GM18909 (cell line): ENCODE measurements around the gene RUNX1.
"Not testable (repeated sequence)": the region's sequence is repeated elsewhere in the genome, so short reads cannot be mapped to it uniquely, and the experiment has no call there.

Source experiments
- ATAC-seq: cut with Tn5 transposase; IDR thresholded peaks from one replicate; pipeline ENCODE4 v1.9.1; 2021; ENCODE audit warnings: mild to moderate bottlenecking; ENCODE audit not compliant: unreplicated experiment, poor library complexity

Gene RUNX1

DNA sequence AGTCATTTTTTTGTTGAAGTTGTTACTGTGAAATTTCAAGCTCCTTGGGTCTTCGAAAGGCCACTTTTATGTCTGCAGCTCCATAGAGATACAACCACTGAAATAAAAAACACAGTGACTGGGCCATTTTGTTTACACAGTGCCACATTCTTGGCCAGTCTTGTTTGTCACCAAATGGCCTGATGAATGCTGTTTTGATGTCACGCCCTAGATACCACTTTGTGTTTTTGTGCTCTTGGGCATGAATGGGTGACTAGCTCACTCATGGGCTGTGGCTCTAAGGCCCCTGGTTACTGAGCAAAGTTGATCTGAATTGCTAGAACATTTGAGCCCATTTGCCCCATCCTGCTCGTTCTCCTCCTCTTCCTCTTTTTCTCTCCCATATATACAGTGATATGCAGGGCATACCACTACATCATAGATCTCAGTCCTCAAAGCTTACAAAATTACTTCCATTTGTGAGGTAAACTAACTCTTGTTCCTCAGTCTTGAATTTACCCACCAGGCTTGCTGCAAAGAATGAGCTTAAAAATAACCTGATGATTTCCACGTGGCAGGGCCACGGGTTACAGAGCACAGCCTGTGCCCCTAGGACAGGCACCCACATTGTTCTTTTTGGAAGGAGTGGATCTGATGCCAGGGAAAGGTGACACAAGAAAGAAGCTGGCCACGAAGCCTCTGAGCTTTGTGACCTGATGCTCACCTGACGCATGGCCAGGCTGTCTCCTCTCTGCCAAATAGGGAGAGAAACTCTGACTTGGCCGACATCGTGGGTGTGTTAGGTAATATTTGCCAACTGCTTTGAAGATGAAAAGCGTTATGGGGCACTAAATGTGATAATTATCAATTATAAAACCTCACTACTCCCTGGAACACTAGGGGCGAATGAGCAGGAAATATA lies 92.4 kb downstream of the RUNX1 start:
- ATAC-seq: no peak

DNA sequence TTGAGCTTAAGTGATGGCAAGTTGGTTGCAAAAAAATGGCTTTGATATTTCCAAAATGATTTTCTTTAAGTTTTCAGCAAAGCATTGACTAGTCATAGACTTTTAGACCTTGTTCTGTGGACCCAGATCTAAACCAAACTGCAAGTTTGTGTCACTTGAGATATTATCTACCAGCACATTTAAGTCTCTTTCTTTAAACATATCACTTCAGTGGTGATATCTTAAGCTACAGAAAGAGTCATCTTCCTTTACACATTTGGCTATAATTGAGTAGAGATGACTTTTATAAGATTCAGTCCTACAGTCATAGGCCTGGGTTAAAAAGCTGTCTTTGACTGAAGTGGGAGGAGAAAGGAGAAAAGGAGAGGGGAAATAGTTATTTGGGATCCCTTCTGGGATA lies 95.2 kb downstream of the RUNX1 start:
- no peak for ATAC-seq

DNA sequence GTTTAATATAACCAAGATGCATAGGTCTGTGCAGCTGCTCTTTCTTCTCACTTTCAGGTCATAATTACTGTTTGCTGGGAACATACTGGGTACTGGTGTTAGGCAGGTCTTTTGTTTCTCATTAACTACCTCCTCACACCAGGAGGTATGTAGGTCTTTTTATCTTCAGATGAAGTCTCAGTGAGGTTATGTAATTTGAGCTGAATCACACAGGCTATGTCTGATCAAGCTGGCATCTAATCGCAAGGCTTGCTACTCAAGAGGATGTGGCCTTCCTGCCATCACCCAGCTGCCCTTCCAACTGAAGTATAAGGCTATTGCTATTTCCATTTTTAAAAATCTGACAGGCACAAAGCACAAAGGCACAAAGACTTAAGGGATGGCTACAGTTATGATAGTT lies 96.4 kb downstream of the RUNX1 start:
- ATAC-seq: no peak

DNA sequence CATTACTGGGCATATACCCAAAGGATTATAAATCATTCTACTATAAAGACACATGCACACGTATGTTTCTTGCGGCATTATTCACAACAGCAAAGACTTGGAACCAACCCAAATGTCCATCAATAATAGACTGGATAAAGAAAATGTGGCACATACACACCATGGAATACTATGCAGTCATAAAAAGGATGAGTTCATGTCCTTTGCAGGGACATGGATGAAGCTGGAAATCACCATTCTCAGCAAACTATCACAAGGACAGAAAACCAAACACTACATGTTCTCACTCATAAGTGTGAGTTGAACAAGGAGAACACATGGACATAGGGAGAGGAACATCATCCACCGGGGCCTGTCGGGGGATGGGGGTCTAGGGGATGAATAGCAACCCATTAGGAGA lies 97.2 kb downstream of the RUNX1 start:
- ATAC-seq: not testable (repeated sequence)

DNA sequence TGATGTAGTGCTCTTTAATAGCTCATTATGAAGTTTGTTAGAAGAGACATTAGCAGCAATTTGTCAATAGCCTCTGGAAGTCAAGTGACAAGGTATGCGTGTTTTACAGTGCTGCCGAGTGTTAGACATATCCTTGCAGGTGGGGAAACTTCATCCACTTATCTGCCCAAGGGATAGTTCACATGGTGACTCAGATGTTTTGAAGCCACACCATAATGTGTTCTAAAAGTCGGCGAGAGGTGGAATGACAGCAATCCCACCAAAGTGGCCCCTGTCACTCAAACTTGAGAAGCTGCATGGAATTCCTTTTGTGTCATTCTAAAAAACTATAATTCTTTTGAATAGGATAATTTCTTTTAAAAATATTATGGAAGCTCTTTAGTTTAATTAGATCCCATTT lies 98.1 kb downstream of the RUNX1 start:
- ATAC-seq: no peak

DNA sequence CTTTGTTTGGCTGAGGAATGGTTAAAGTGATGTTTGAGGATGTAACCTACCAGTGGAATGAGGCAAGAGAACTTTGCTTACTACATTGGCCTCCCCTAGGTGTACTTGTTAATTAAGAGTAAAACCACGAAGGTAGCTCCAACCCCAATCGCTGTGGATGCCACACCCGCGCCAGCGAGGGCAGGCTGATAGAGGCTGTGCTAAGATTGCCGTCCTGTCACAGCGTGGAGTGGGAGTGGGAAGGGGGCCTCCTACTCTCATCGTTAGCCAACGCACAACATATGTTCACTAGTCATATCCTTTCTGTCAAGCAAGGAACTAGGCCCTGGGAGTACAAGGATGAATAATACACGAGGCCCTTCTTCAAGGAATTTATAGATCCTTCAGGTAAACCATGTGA lies 99.6 kb downstream of the RUNX1 start:
- no peak for ATAC-seq

DNA sequence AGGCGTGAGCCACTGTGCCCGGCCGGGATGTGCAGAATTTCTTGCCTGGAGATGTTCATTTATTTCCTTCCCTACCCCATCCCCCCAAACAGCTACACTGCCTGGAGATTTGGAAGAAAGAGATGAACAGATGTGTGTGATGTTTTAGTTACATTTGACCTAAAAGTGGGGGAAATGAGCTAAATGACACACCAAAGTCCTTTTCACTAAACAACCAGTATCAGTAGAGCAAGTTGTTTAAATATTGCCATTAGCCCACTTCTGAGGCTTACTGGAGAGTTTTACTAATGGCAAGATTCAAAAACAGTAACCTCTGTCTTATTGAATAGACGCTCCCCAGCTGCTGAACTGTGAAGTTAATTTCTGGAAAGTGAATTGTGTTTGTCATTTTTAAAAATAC lies 100.1 kb downstream of the RUNX1 start:
- ATAC-seq: no peak

DNA sequence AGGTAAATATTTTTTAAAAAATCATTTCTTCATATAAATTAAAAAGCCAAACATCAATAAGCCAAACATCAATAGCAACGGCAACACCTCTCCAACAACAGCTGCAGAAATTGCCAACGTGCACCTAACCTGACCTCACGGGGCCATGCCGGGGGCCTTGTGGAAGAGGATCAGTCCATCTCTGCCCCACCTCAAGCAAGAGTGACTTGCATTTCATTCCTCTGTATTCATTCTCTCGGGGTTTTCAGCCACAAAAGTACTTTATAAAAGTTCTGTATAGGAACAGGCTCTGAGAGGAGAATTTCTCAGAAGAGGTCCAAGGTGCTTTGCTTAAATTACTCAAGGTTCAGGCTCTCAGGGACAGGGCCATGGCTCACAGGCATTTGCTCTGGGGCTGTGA lies 100.9 kb downstream of the RUNX1 start:
- no peak for ATAC-seq

DNA sequence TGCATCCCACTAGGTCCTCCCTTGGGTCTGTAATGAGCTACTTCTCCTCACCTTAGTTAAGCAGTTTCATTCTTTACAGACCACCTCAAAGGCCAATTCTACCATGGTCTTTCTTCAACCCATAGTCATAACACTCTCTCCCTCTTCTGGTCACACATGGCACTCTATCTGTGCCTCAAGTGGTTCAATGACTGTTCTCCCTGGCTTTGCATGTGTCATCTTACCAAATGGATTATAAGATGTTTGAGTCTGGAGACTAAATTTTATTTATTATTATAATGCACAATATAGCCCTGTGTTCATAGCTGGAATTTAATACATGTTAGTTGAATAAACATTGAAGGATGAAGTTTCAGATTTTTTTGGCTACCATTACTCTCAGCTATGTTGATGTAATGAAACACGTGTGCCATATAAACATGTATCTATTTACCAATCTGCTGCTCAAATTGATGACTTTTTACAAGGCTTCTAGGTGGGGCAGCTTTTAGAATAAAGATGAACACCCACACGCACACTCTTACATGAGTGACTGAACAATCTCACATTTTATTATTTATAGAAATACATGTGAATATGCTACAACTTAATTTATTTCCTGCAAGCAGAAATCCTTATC lies 102.1 kb downstream of the RUNX1 start:
- no peak for ATAC-seq

DNA sequence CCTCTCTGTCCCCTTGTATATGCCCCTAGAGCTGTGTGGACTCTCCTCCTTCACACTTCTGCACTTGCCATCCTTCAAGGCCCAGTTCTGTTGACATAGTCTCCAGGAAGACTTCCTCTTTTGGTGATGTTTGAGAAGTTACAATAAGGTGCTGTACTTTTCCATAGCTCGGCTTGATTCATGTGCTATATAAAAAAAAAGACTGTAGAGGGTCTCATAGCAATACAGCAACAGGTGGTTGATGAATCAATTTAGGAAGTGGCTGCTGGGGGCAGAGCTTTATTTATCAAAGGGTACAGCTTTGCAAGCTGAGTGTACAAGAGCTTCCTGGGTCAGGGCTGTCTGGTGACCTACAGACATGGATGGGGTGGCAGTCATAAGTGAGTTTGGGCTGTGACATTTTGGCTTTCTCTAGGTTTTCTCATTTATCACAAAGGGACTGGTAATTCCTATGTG lies 102.7 kb downstream of the RUNX1 start:
- ATAC-seq: no peak

DNA sequence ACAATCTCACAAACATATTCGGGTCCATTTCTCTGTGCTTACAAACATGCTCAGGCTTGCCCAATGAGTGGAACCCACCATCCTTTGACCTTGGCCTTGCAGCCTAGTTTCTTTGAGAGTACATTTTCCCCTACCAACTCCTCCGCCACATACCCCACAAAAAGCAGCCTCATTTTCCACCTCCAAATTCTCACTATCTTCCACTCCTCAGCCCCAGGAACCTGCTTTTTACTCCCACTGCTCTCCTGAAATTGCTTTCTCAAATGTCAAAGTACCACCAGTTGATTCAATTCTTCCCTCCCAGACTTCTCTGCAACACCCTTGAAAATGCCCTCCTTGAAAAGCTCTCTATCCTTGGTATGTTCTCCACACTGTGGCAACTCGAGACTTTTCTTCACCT lies 103.8 kb downstream of the RUNX1 start:
- ATAC-seq: no peak

DNA sequence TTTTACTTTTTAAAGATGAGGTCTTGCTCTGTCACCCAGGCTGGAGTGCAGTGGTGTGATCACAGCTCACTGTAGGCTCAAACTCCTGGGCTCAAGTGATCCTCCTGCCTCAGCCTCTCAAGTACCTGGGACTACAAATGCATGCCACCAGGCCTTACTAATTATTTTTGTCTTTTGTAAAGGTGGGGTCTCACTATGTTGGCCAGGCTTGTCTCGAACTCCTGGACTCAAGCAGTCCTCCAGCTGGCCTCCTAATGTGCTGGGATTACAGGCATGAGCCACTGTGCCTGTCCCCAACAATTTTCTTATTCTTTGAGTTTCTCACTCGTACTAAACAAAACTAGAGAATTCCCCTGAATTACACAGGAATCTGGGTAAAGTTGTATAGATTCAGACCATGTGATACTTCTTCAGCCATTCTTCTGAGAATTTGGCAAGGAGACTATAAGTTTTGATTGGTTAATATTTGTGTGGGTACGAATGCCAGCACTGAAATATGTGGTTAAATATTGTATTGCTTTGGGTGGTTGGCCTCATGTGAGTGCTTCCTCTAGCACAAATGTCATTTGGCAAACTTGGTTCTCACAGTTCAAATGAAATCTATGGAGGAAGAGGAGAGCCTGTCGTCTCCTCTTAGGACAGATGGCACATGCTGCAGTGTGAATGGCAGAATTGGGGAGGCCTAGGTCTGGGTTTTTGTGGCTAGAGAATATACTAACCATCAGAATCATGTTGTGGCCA lies 104.9 kb downstream of the RUNX1 start:
- no peak for ATAC-seq

DNA sequence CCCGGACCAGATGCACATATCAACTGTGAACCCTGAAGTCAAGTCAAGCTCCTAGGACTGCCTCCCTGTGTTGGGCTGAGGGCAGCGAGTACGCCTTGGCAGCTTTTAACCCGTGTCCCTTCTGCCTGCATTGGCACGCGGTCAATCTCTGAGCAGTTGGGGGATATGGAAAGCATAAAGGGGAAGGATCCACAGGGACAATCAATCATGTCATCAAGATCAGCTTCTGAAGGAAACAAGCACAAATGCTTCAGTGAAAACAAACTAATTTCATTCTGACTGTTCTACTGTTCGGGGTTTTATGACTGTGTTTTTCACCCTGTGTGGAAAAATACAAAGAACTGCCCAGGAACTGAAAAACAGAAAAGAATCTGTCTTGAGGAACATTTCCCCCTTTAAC lies 106.2 kb downstream of the RUNX1 start:
- no peak for ATAC-seq

DNA sequence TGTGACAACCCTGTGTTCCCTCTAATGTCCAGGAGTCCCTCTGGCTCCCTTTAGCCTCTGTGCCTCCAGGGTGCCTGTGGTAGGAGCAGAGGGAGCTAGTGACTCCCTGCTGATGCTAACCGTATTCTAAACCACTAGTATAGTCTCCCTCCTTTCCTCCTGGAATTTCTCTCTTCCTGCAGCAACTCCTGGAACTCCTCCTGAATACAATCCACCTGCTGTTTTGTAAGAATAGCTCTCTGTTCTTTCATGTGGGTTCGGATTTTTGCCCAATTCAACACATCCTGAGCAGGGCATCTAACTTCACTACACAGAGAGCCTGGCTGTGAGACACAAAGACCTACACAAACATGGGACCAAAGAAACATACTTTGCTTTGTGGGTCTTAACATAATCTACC lies 107.9 kb downstream of the RUNX1 start:
- no peak for ATAC-seq

DNA sequence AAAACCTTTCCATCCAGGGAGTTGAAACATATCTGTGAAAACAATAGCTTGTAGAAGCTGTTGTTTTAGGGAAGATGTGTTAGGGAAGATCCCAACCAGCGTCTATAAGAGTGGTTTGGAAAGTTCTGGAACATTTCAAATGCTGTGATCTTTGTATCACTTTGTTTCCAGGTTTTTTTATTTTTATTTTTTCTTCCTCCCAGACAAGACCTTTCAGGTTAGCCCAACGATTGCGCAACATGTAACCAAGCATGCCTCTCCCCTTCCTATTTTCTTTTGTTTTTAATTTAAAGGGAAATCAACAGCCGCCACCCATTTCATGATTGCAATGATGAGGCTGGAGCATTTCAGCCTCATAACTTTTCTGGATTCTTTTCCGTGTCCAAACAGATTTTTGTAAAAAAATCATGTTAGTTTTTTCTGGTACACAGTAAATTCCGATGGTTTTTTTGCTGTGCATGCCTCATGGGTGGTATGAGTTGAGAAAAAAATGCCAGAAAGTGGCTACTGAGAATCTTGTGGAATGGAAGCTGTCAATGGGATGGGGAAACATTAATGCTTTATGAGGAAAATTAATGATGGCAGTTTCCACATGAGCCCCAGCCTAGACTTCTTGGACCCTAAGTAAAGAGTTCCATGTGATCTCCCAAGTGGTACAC lies 109.3 kb downstream of the RUNX1 start:
- ATAC-seq: no peak

DNA sequence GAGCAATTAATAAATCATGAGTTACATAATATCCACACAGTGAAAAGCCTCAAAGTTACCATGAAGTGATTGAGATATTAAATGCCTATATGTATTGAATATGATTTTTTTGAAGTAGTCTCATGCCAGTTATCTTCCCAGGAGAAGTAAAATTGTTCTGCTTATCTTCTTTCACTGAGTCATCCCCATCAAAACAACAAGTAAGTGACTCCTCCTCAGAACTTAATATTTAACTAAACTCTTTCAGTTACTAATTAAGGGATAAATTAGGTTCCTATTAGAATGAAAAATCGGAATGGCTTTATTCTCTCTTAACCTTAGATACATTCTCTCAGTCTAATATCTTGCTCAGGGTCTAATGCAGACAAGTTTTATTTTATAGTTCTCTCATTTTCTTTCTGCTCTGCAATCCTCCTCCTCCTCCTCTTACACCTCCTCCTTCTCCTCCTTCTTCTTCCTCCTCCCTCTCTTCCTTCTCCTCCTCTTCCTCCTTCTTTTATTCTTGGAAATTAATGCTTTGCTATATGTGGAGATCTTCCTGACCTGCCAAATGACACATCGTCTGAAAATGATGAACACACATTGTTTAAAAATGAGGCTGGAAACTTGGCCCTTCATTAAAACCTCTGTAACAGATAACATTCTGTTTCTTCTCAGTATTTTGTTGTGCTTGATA lies 110.9 kb downstream of the RUNX1 start:
- no peak for ATAC-seq

DNA sequence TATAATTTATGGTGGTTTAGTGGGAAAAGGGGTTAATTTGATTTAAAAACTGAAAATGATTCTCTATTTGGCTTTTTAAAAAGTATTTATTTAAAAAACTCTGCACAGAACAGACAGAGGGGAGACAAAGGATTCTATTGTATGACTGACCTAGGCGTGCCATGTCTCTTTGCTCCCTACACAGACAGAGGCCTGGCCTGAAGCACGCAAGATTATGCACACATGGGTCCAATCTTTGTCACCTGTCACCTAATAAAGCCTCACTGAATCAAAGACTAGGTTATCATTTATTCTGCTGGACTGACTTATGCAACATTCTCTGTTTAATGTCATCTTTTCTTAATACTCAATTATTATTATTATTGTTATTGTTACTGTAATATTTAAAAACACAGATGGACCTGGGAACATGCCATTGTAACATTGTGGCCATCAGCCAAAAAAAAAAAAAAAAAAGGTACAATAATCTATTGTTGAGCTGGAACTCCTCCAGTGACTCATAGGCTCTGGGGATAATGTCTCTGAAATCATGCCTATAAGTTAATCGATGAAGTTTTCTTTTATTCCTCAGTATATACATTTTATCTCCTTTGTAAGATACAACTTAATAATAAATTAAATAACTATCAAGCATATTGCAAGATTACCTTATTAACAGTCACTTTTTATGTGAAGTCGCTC lies 112.1 kb downstream of the RUNX1 start:
- no peak for ATAC-seq

DNA sequence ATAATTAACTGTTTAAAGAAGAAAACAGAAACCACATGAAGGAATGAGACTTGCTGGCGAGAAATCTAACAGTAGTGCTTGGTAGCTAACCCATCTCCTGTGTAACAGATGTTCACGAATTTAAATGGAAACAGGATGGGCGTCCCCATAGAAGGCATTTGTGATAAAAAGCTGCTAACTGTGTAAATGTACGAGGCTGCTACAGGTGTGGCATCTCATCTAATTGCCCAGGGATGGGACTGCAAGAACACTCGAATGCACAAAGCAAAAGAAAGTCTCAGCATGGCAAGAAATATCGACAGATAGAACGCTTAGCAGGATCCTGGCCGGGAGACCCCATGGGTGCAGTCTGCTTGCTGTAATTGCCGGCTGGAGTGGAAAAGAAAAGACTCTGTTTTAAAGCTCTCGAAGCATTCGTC lies 112.7 kb downstream of the RUNX1 start:
- no peak for ATAC-seq

DNA sequence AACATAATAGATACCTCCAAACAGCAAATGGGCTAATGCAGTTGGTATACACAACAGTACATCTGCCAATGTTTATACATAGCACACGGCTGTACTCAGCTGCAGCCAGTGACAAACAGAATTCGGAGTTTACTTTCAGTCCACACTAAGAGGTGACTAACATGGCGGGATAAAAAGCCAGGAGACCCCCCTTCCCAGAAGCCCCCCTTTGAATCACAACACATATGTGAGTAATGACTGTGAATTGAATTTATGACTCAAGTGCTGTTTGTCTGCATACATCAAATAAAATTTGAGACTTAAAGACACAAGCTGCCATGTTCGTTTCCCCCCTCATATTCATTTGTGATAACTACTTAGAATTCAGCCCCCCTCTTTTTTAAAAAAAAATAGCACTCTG lies 113.2 kb downstream of the RUNX1 start:
- ATAC-seq: no peak

DNA sequence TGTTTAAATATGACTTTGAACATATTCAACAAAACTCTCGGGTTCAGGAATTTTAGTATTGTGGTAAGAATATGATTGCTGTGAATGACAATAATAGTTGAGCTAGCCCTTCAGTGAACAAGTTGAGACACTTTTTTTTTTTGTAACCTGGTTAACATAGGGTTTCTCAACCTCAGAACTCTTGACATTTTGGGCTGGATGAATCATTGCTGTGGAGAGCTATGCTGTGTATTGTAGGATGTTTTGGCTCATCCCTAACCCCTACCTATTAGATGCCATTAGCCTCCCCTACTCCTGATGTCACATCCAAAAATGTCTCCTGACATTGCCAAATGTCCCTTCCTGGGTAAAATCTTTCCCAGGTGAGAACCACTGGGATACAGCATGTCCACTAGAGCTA lies 113.7 kb downstream of the RUNX1 start:
- ATAC-seq: no peak
